DOHH2 (cell line): Measurements from ENCODE around the gene UBE2Q1.

Experiments used
- H3F3A ChIP-seq: fragments of 200-600 bp; sonication (generic), shearing (Covaris generic); 2 replicates; pipeline ENCODE4 v1.6.0; 2016; ENCODE audit warnings: antibody characterized with exemption, mild to moderate bottlenecking; ENCODE audit not compliant: control insufficient read depth, insufficient read depth
- H3K27ac ChIP-seq: fragments of 200-600 bp; sonication (generic); 2 replicates; pipeline ENCODE4 v1.5.1; 2014; ENCODE audit warnings: low read depth, mild to moderate bottlenecking, low read length, moderate library complexity
- H3K27me3 ChIP-seq: fragments of 200-600 bp; sonication (generic); 2 replicates; pipeline ENCODE4 v1.6.1; 2014; ENCODE audit warnings: mild to moderate bottlenecking, low read length, mixed read lengths; ENCODE audit not compliant: control insufficient read depth
- H3K36me3 ChIP-seq: fragments of 200-600 bp; sonication (generic); 2 replicates; pipeline ENCODE4 v1.6.1; 2014; ENCODE audit warnings: mild to moderate bottlenecking, low read length, moderate library complexity, mixed read lengths; ENCODE audit not compliant: control insufficient read depth
- H3K4me1 ChIP-seq: fragments of 200-600 bp; sonication (generic); 2 replicates; pipeline ENCODE4 v1.6.1; 2014; ENCODE audit warnings: mild to moderate bottlenecking, low read length, mixed read lengths; ENCODE audit not compliant: control insufficient read depth
- H3K4me2 ChIP-seq: fragments of 200-600 bp; sonication (generic); 2 replicates; pipeline ENCODE4 v1.6.0; 2014; ENCODE audit warnings: mild to moderate bottlenecking, low read length, moderate library complexity
- H3K4me3 ChIP-seq: fragments of 200-600 bp; sonication (generic); 2 replicates; pipeline ENCODE4 v1.5.1; 2014; ENCODE audit warnings: mild to moderate bottlenecking, low read length, mixed read lengths
- H3K79me2 ChIP-seq: fragments of 200-600 bp; sonication (generic); 2 replicates; pipeline ENCODE4 v1.6.1; 2014; ENCODE audit warnings: mild to moderate bottlenecking, low read length, mixed read lengths; ENCODE audit not compliant: control insufficient read depth
- H3K9me2 ChIP-seq: fragments of 200-600 bp; sonication (generic); replicated peaks from 2 replicates; pipeline ENCODE4 v1.6.1; 2014; ENCODE audit warnings: mild to moderate bottlenecking, low read length, mixed read lengths; ENCODE audit not compliant: control insufficient read depth
- H3K9me3 ChIP-seq: fragments of 200-600 bp; sonication (generic); 2 replicates; pipeline ENCODE4 v1.6.1; 2014; ENCODE audit warnings: antibody characterized with exemption, low read length, mixed read lengths; ENCODE audit not compliant: control insufficient read depth, insufficient read depth
- H4K20me1 ChIP-seq: fragments of 200-600 bp; sonication (generic); 2 replicates; pipeline ENCODE4 v1.6.0; 2014; ENCODE audit warnings: low read depth, mild to moderate bottlenecking, antibody characterized with exemption, low read length, moderate library complexity; ENCODE audit not compliant: control insufficient read depth, insufficient read depth
- CTCF ChIP-seq: fragments of 200-600 bp; sonication (generic); IDR thresholded peaks from one replicate; pipeline ENCODE4 v1.5.1; 2014; ENCODE audit warnings: antibody characterized with exemption, mild to moderate bottlenecking, low read depth, low read length; ENCODE audit not compliant: poor library complexity, severe bottlenecking
- EZH2phosphoT487 ChIP-seq: fragments of 200-600 bp; sonication (generic); IDR thresholded peaks from 2 replicates; pipeline ENCODE4 v1.6.1; 2017; ENCODE audit warnings: borderline replicate concordance, mild to moderate bottlenecking, antibody characterized with exemption, low read length, moderate library complexity, mixed read lengths

UBE2Q1 gene

GRCh38 chr1:154558720-154559465, 431 bp upstream of the UBE2Q1 start:
- peaks cover 42% of the 10 kb centered on the region for H3K79me2 ChIP-seq
- peaks cover 11% of the 10 kb centered on the region; the same call in 1 of the 2 replicates for H4K20me1 ChIP-seq
- peaks cover 4% of the 10 kb centered on the region; the same call in 1 of the 2 replicates for H3F3A ChIP-seq
- peaks cover 32% of the 10 kb centered on the region for H3K4me1 ChIP-seq
- peak overlapping the region; percentile 76 for H3K27ac ChIP-seq
- no peak for TF ChIP-seq CTCF
- TF ChIP-seq EZH2phosphoT487: no peak
- no peaks in the 10 kb centered on the region for H3K9me2 ChIP-seq
- H3K36me3 ChIP-seq: peaks cover 42% of the 10 kb centered on the region
- H3K4me3 ChIP-seq: peak overlapping the region; percentile 98
- H3K27me3 ChIP-seq: no peaks in the 10 kb centered on the region
- H3K4me2 ChIP-seq: peak overlapping the region; percentile 100
- H3K9me3 ChIP-seq: no peaks in the 10 kb centered on the region

GRCh38 chr1:154557248-154557938, 1.1 kb downstream of the UBE2Q1 start:
- Histone ChIP-seq H3K27me3 (no peaks in the 10 kb centered on the region), H3F3A (peaks cover under 1% of the 10 kb centered on the region; the same call in 1 of the 2 replicates), H3K79me2 (peaks cover 42% of the 10 kb centered on the region), H3K4me3 (peak overlapping the region; percentile 85), H3K4me1 (peaks cover 25% of the 10 kb centered on the region), H3K36me3 (peaks cover 57% of the 10 kb centered on the region), H3K9me2 (no peaks in the 10 kb centered on the region), H4K20me1 (peaks cover 11% of the 10 kb centered on the region; the same call in 1 of the 2 replicates), H3K27ac (no peak overlapping the region), H3K9me3 (no peaks in the 10 kb centered on the region), H3K4me2 (peak overlapping the region; percentile 89)
- TF ChIP-seq CTCF: no peak

GRCh38 chr1:154556422-154556821, 2.0 kb downstream of the UBE2Q1 start:
- peak overlapping the region; percentile 85 for H3K4me3 ChIP-seq
- no peak overlapping the region for H3K27ac ChIP-seq
- peaks cover 14% of the 10 kb centered on the region; the same call in 1 of the 2 replicates for H4K20me1 ChIP-seq

More at GRCh38 chr1:154556422-154556821, 2.0 kb downstream of the UBE2Q1 start:
- no peaks in the 10 kb centered on the region for H3K9me3 ChIP-seq
- H3K79me2 ChIP-seq: peaks cover 42% of the 10 kb centered on the region
- peaks cover 67% of the 10 kb centered on the region for H3K36me3 ChIP-seq
- no peaks in the 10 kb centered on the region for H3F3A ChIP-seq
- no peak for TF ChIP-seq CTCF
- no peak for TF ChIP-seq EZH2phosphoT487
- peaks cover 25% of the 10 kb centered on the region for H3K4me1 ChIP-seq
- H3K4me2 ChIP-seq: peak overlapping the region; percentile 89
- no peaks in the 10 kb centered on the region for H3K9me2 ChIP-seq
- no peaks in the 10 kb centered on the region for H3K27me3 ChIP-seq
